Calu3 (cell line): ENCODE data around the gene SLFN12L. TPM values are rescaled to one million over a fixed set of nuclear protein-coding genes. Genes with fewer than 3 reads are reported as not detected.

Source experiments
- BruUV-seq: library from RNA; stranded (reverse); fragments of 400-500 nt; replicated peaks from 2 replicates; lab custom pipeline; 2021; lab: Mats Ljungman, UMichigan
- CTCF ChIA-PET: fragments of 300-600 bp; sonication (Branson Sonifier 250); formaldehyde crosslinking; loops from one replicate; lab custom pipeline; 2022; ENCODE audit warnings: antibody characterized with exemption; lab: Charles Lee
- DNase-seq: peaks from one replicate; pipeline ENCODE4 v3.0.0; 2022
- H3K27ac Mint-ChIP-seq: one replicate; pipeline ENCODE4 v1.8.0; 2022; ENCODE audit warnings: mixed read lengths; ENCODE audit not compliant: unreplicated experiment
- H3K27me3 Mint-ChIP-seq: one replicate; pipeline ENCODE4 v1.8.0; 2022; ENCODE audit warnings: mixed read lengths; ENCODE audit not compliant: unreplicated experiment
- H3K36me3 Mint-ChIP-seq: one replicate; pipeline ENCODE4 v1.8.0; 2022; ENCODE audit warnings: mild to moderate bottlenecking, moderate library complexity, mixed read lengths; ENCODE audit not compliant: insufficient read depth, unreplicated experiment
- H3K4me1 Mint-ChIP-seq: one replicate; pipeline ENCODE4 v1.8.0; 2022; ENCODE audit warnings: mild to moderate bottlenecking, low read depth, mixed read lengths; ENCODE audit not compliant: unreplicated experiment
- H3K4me3 Mint-ChIP-seq: one replicate; pipeline ENCODE4 v1.8.0; 2022; ENCODE audit warnings: mild to moderate bottlenecking, low read depth, moderate library complexity, mixed read lengths; ENCODE audit not compliant: unreplicated experiment
- H3K9me3 Mint-ChIP-seq: one replicate; pipeline ENCODE4 v1.8.0; 2022; ENCODE audit warnings: low read depth, mixed read lengths; ENCODE audit not compliant: unreplicated experiment
- intact Hi-C: fragments of 100-400 bp; cut with micrococcal nuclease; formaldehyde crosslinking; loops from one replicate; pipeline ENCODE4 v1.10.0; 2022; ENCODE audit not compliant: unreplicated experiment
- total RNA-seq: library from RNA; stranded (reverse); gene quantifications from 2 replicates; pipeline ENCODE4 v1.2.3, GENCODE V29; 2022
- TF ChIP-seq, protein P1 (sequence below): fragments of 200-600 bp; IDR thresholded peaks from one replicate; pipeline ENCODE4 v1.8.0; 2022; ENCODE audit warnings: antibody characterized with exemption; ENCODE audit not compliant: unreplicated experiment

Gene SLFN12L
- total RNA-seq, 1 experiment from 2014 or later, result 0.14 TPM

DNA sequence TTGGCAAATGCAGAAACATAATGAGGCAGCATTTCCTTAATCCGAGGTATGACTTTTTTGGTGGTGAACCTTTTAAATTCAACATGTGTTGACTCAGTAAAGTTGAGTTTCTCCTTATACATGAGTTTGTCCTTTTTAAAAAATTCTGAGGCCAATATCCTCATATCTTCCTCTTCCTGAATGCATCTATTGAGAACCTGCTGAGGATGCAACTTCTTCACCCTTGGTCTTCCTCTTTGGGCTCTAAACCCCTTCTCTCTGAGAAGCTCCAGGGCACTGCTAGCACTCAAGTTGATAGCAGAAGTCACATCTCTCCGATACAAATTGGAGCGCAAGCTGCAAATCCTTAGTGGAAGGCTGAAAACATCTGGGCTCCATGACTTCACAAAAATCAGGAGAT is 19.9 kb upstream of the SLFN12L start:
- H3K27me3 Mint-ChIP-seq, result peaks cover 60% of the 10 kb centered on the region
- no peaks in the 10 kb centered on the region for H3K9me3 Mint-ChIP-seq
- no peaks in the 10 kb centered on the region for H3K4me1 Mint-ChIP-seq
- DNase-seq, result no peak
- CTCF ChIA-PET, result no interaction called here
- H3K36me3 Mint-ChIP-seq, result no peaks in the 10 kb centered on the region
- intact Hi-C loops, result no loop called here
- BruUV-seq, result no TSS peak
- TF ChIP-seq, protein P1, sequence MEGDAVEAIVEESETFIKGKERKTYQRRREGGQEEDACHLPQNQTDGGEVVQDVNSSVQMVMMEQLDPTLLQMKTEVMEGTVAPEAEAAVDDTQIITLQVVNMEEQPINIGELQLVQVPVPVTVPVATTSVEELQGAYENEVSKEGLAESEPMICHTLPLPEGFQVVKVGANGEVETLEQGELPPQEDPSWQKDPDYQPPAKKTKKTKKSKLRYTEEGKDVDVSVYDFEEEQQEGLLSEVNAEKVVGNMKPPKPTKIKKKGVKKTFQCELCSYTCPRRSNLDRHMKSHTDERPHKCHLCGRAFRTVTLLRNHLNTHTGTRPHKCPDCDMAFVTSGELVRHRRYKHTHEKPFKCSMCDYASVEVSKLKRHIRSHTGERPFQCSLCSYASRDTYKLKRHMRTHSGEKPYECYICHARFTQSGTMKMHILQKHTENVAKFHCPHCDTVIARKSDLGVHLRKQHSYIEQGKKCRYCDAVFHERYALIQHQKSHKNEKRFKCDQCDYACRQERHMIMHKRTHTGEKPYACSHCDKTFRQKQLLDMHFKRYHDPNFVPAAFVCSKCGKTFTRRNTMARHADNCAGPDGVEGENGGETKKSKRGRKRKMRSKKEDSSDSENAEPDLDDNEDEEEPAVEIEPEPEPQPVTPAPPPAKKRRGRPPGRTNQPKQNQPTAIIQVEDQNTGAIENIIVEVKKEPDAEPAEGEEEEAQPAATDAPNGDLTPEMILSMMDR, result no peak
- no peak overlapping the region for H3K27ac Mint-ChIP-seq
- H3K4me3 Mint-ChIP-seq, result no peak overlapping the region

DNA sequence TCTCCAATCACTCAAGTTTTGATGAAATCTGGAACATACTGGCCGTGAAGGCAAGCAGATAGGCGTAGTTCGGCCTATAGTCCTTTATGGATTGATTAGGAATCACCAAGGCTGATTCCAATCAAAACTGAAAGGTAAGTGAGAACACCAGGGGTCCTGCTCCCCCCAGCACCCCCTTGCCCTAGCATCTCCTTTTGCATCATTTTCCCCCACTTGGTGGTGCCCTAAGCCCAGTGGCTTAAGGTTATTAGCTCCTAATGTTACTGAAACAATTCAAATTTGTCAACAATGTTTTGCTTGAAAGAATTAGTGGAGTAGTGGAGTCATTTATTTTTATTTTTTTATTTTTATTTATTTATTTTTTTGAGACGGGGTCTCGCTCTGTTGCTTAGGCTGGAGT is 18.2 kb upstream of the SLFN12L start:
- Mint-ChIP-seq H3K4me1 (no peaks in the 10 kb centered on the region), H3K36me3 (no peaks in the 10 kb centered on the region), H3K4me3 (no peak overlapping the region), H3K27ac (no peak overlapping the region), H3K27me3 (peaks cover 72% of the 10 kb centered on the region), H3K9me3 (no peaks in the 10 kb centered on the region)
- TF ChIP-seq, protein P1, result no peak
- CTCF ChIA-PET, result interaction anchor here (1.0 kb wide), 2 partner anchors 23 to 192 kb away, joined by 6 read pairs; partner anchors contain the start of gene PEX12
- DNase-seq, result no peak
- intact Hi-C loops, result loop anchor here (2.0 kb wide), 1 partner anchor 191 kb away; no protein-coding TSS in a partner anchor
- no TSS peak for BruUV-seq

DNA sequence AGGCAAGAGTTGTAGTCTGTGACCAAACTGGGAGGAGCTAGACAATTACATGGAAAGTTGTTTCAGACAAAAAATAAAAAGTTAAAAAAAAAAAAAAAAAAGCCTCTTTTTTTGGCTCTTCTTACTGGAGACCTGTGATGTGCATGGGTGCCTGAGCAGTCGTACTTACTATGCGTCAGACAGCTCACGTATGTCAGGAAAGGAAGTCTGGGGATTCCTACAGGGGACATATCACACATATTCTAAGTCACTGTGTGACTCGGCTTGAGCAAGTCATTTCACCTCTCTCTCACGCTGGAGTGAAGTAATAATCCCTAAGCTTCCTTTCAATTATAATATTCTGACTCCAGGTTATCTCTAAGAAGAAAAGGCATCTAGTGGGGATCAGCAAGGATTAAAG is 17.2 kb upstream of the SLFN12L start:
- no peaks in the 10 kb centered on the region for H3K9me3 Mint-ChIP-seq
- H3K4me3 Mint-ChIP-seq, result no peak overlapping the region
- TF ChIP-seq, protein P1, result no peak
- no peak overlapping the region for H3K27ac Mint-ChIP-seq
- CTCF ChIA-PET, result no interaction called here
- DNase-seq, result no peak
- BruUV-seq, result no TSS peak
- H3K36me3 Mint-ChIP-seq, result no peaks in the 10 kb centered on the region
- no peaks in the 10 kb centered on the region for H3K4me1 Mint-ChIP-seq
- intact Hi-C loops, result loop anchor here (2.0 kb wide), 1 partner anchor 192 kb away; no protein-coding TSS in a partner anchor
- H3K27me3 Mint-ChIP-seq, result peaks cover 74% of the 10 kb centered on the region

DNA sequence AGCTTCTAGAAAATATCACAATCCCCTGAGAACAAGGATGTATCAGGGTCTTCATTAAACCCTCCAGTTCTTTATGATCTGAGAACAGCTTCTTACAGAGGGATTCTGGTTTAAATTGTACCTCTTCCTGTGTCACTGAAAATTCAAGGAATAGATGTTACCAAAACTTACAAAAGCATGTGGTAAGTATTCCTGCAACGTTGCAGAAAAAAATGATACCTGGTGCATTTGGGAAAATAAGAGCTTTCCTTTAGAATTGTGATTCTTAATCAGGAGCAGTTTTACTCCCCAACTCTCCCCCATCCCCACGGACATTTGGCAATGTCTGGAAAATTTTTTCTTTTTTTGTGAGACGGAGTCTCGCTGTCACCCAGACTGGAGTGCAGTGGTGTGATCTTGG is 15.8 kb upstream of the SLFN12L start:
- no peaks in the 10 kb centered on the region for H3K4me1 Mint-ChIP-seq
- H3K36me3 Mint-ChIP-seq, result no peaks in the 10 kb centered on the region
- no peak overlapping the region for H3K4me3 Mint-ChIP-seq
- peaks cover 74% of the 10 kb centered on the region for H3K27me3 Mint-ChIP-seq
- TF ChIP-seq, protein P1, result no peak
- no TSS peak for BruUV-seq
- no peaks in the 10 kb centered on the region for H3K9me3 Mint-ChIP-seq
- CTCF ChIA-PET, result no interaction called here
- intact Hi-C loops, result no loop called here
- no peak overlapping the region for H3K27ac Mint-ChIP-seq
- DNase-seq, result no peak
